K562 (cell line): ENCODE measurements around the gene RPL15. TPM values are rescaled to one million over a fixed set of nuclear protein-coding genes. Genes with fewer than 3 reads are reported as not detected.

Source experiments
- ARID3B ChIP-seq: fragments of 250-450 bp; sonication (Bioruptor Pico); IDR thresholded peaks from 2 replicates; pipeline ENCODE4 v1.4.0; 2020; ENCODE audit warnings: borderline replicate concordance
- CBX3 ChIP-seq, 2 experiments: IDR thresholded peaks; 1 replicate in 1 of 2; 2 replicates in 1 of 2; pipeline ENCODE4 v1.6.1; 2012; ENCODE audit warnings: inconsistent platforms in 2 of 2, low read length in 2 of 2, borderline replicate concordance in 1 of 2, control low read depth in 1 of 2
- CHD4 ChIP-seq: fragments of 200-600 bp; sonication (generic); IDR thresholded peaks from 3 replicates; pipeline ENCODE4 v1.6.1; 2012; ENCODE audit warnings: low read depth, mild to moderate bottlenecking, mixed read lengths, low read length, inconsistent platforms; ENCODE audit not compliant: insufficient read depth, insufficient replicate concordance, poor library complexity, severe bottlenecking
- CREM ChIP-seq: IDR thresholded peaks from 2 replicates; pipeline ENCODE4 v1.6.1; 2014; ENCODE audit warnings: antibody characterized with exemption, low read depth
- ELK1 ChIP-seq: sonication (generic); formaldehyde crosslinking; IDR thresholded peaks from 2 replicates; pipeline ENCODE4 v1.8.1; 2022; ENCODE audit warnings: missing genetic modification reagents
- NFE2 ChIP-seq: IDR thresholded peaks from 2 replicates; pipeline ENCODE4 v1.6.1; 2014; ENCODE audit warnings: antibody characterized with exemption, low read depth
- PML ChIP-seq: IDR thresholded peaks from 2 replicates; pipeline ENCODE4 v1.6.1; 2012; ENCODE audit warnings: low read length, inconsistent platforms
- RERE ChIP-seq: sonication (generic); formaldehyde crosslinking; IDR thresholded peaks from 2 replicates; pipeline ENCODE4 v1.8.0; 2023; ENCODE audit warnings: missing genetic modification reagents, mild to moderate bottlenecking, borderline replicate concordance
- SMC3 ChIP-seq: conservative IDR thresholded peaks from 2 replicates; pipeline ENCODE4 v1.6.1; 2011; ENCODE audit warnings: low read depth, low read length, improper control_type of control experiment; ENCODE audit not compliant: insufficient read depth
- STAT6 ChIP-seq: sonication (generic); formaldehyde crosslinking; IDR thresholded peaks from 2 replicates; pipeline ENCODE4 v1.8.1; 2023; ENCODE audit warnings: mild to moderate bottlenecking, missing genetic modification reagents
- ZFPM2 ChIP-seq: fragments of 250-450 bp; sonication (Bioruptor Pico); IDR thresholded peaks from 2 replicates; pipeline ENCODE4 v1.5.1; 2022; ENCODE audit warnings: mild to moderate bottlenecking
- ZNF57 ChIP-seq: fragments of 450-650 bp; formaldehyde crosslinking; IDR thresholded peaks from 2 replicates; pipeline ENCODE4 v1.4.0; 2020; ENCODE audit warnings: mild to moderate bottlenecking, moderate library complexity
- ZNF699 ChIP-seq: fragments of 250-450 bp; sonication (Bioruptor Pico); IDR thresholded peaks from 2 replicates; pipeline ENCODE4 v1.8.0; 2021; ENCODE audit warnings: mild to moderate bottlenecking, moderate library complexity; ENCODE audit not compliant: insufficient replicate concordance
- polyA plus RNA-seq, 8 experiments: library from polyadenylated mRNA; depleted of rRNA in 4 of 8; stranded (reverse) in 5 of 8; unstranded in 3 of 8; fragments of >200 nt; fragmentation: Nextera tagmentation in 2 of 8; fragmentation: Illumina TruSeq in 1 of 8; extraction: Ambion mirVana in 2 of 8; extraction: Trizol in 1 of 8; gene quantifications; 2 replicates each; pipeline versions ENCODE4 v1.2.1 to v1.2.3, GENCODE V29; 2011 to 2014; ENCODE audit warnings: inconsistent platforms in 1 of 8, missing spikeins in 1 of 8
- total RNA-seq, 7 experiments: library from RNA; depleted of rRNA in 6 of 7; stranded (reverse); fragments of >200 nt in 6 of 7; fragmentation: Illumina TruSeq in 2 of 7; extraction: Trizol in 2 of 7; gene quantifications; 2 replicates each; pipeline versions ENCODE4 v1.2.1 to v1.2.3, GENCODE V29; 2011 to 2021; ENCODE audit warnings: low replicate concordance in 1 of 7
- TF ChIP-seq, protein P1 (sequence below): fragments of 200-400 bp; formaldehyde crosslinking; IDR thresholded peaks from 2 replicates; pipeline ENCODE4 v1.6.1; 2017; ENCODE audit warnings: mild to moderate bottlenecking, low read depth, low read length, moderate library complexity

RPL15 gene
- total and polyA plus RNA-seq, 9 of the 15 experiments (the other 6 are each of a cell fraction or from before 2014, with no cell fraction given) = 2,393 to 8,850 (median 3,928) TPM

- TF ChIP-seq, protein P1, sequence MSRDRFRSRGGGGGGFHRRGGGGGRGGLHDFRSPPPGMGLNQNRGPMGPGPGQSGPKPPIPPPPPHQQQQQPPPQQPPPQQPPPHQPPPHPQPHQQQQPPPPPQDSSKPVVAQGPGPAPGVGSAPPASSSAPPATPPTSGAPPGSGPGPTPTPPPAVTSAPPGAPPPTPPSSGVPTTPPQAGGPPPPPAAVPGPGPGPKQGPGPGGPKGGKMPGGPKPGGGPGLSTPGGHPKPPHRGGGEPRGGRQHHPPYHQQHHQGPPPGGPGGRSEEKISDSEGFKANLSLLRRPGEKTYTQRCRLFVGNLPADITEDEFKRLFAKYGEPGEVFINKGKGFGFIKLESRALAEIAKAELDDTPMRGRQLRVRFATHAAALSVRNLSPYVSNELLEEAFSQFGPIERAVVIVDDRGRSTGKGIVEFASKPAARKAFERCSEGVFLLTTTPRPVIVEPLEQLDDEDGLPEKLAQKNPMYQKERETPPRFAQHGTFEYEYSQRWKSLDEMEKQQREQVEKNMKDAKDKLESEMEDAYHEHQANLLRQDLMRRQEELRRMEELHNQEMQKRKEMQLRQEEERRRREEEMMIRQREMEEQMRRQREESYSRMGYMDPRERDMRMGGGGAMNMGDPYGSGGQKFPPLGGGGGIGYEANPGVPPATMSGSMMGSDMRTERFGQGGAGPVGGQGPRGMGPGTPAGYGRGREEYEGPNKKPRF = no peak
- no peak for TF ChIP-seq ZNF57
- TF ChIP-seq ARID3B (CRISPR knock-in tag) = no peak
- TF ChIP-seq ZFPM2 (CRISPR knock-in tag) = no peak
- TF ChIP-seq CBX3 (IDR thresholded peaks at IDR 0.05; ENCODE audit: borderline replicate concordance in 1 of 2, low read length in 2 of 2) = no peak
- TF ChIP-seq ZNF699 (CRISPR knock-in tag) = no peak
- no peak for TF ChIP-seq CREM
- no peak for TF ChIP-seq CHD4
- TF ChIP-seq NFE2 = no peak
- no peak for TF ChIP-seq STAT6
- TF ChIP-seq ELK1 (CRISPR knock-in tag) = no peak
- TF ChIP-seq SMC3 = no peak
- 0 out of 2 replicates have a peak, but pooled peaks have one; percentile 26 for TF ChIP-seq PML
- TF ChIP-seq RERE (CRISPR knock-in tag) = no peak
Observed at GRCh38 chr3:23923786-23924185, 6.9 kb downstream of the RPL15 start (continued).
